GM23338 (cell line): Measurements from ENCODE around the gene VEZT. TPM values are rescaled to one million over a fixed set of nuclear protein-coding genes. Genes with fewer than 3 reads are reported as not detected.

Source experiments
- ATAC-seq: fragments of 200-7000 bp; cut with Tn5 transposase; 3 replicates; pipeline ENCODE4 v1.9.1; 2020
- DNase-seq: peaks from one replicate; pipeline ENCODE4 v3.0.0-alpha.2; 2015; ENCODE audit warnings: low spot score
- H2AFZ ChIP-seq: fragments of 200-600 bp; sonication (generic); 2 replicates; pipeline ENCODE4 v1.8.0; 2016; ENCODE audit warnings: antibody characterized with exemption, mild to moderate bottlenecking, moderate library complexity
- H3F3A ChIP-seq: fragments of 200-600 bp; sonication (generic); replicated peaks from 2 replicates; pipeline ENCODE4 v1.8.0; 2017; ENCODE audit warnings: antibody characterized with exemption, mixed run types, low read depth
- H3K27ac ChIP-seq: fragments of 200-600 bp; sonication (generic); 2 replicates; pipeline ENCODE4 v1.6.1; 2016; ENCODE audit warnings: low read depth
- H3K27me3 ChIP-seq: fragments of 200-600 bp; sonication (generic); 2 replicates; pipeline ENCODE4 v1.8.0; 2016; ENCODE audit warnings: mild to moderate bottlenecking, mixed run types, moderate library complexity; ENCODE audit not compliant: insufficient read depth
- H3K36me3 ChIP-seq: fragments of 200-600 bp; sonication (generic); 2 replicates; pipeline ENCODE4 v1.8.0; 2016; ENCODE audit warnings: mild to moderate bottlenecking; ENCODE audit not compliant: insufficient read depth
- H3K4me1 ChIP-seq: fragments of 200-600 bp; sonication (generic); 2 replicates; pipeline ENCODE4 v1.8.0; 2016; ENCODE audit warnings: mild to moderate bottlenecking, moderate library complexity; ENCODE audit not compliant: insufficient read depth
- H3K4me2 ChIP-seq: fragments of 200-600 bp; sonication (generic); 2 replicates; pipeline ENCODE4 v1.7.1; 2017; ENCODE audit warnings: mixed run types
- H3K4me3 ChIP-seq: fragments of 200-600 bp; sonication (generic); 2 replicates; pipeline ENCODE4 v1.6.1; 2016; ENCODE audit warnings: mixed run types
- H3K79me2 ChIP-seq: fragments of 200-600 bp; sonication (generic); replicated peaks from 2 replicates; pipeline ENCODE4 v1.8.0; 2017; ENCODE audit warnings: mild to moderate bottlenecking; ENCODE audit not compliant: insufficient read depth
- H3K9me2 ChIP-seq: fragments of 200-600 bp; sonication (generic); 2 replicates; pipeline ENCODE4 v1.8.0; 2017; ENCODE audit not compliant: insufficient read depth
- H4K20me1 ChIP-seq: fragments of 200-600 bp; sonication (generic); replicated peaks from 2 replicates; pipeline ENCODE4 v1.8.0; 2017; ENCODE audit warnings: mild to moderate bottlenecking; ENCODE audit not compliant: insufficient read depth
- H3K27ac Mint-ChIP-seq: 2 replicates; pipeline ENCODE4 v1.8.0; 2020; ENCODE audit warnings: inconsistent platforms, mild to moderate bottlenecking, moderate library complexity, mixed read lengths
- H3K27me3 Mint-ChIP-seq: 3 replicates; pipeline ENCODE4 v1.8.0; 2022; ENCODE audit warnings: low read depth, mild to moderate bottlenecking, moderate library complexity, mixed read lengths, inconsistent platforms; ENCODE audit not compliant: insufficient read depth, poor library complexity
- H3K36me3 Mint-ChIP-seq: 3 replicates; pipeline ENCODE4 v1.8.0; 2021; ENCODE audit warnings: low read depth, mild to moderate bottlenecking, inconsistent platforms, moderate library complexity, mixed read lengths
- H3K4me1 Mint-ChIP-seq: 3 replicates; pipeline ENCODE4 v1.8.0; 2020; ENCODE audit warnings: mild to moderate bottlenecking, inconsistent platforms, mixed read lengths
- H3K4me3 Mint-ChIP-seq: 3 replicates; pipeline ENCODE4 v1.8.0; 2021; ENCODE audit warnings: moderate library complexity, mild to moderate bottlenecking, inconsistent platforms, mixed read lengths
- H3K9me3 Mint-ChIP-seq: 3 replicates; pipeline ENCODE4 v1.8.0; 2020; ENCODE audit warnings: moderate library complexity, mild to moderate bottlenecking, inconsistent platforms, mixed read lengths
- EZH2 ChIP-seq: fragments of 200-600 bp; sonication (generic); IDR thresholded peaks from one replicate; pipeline ENCODE4 v1.8.0; 2017; ENCODE audit warnings: antibody characterized with exemption, mild to moderate bottlenecking, low read depth; ENCODE audit not compliant: unreplicated experiment
- EZH2phosphoT487 ChIP-seq: fragments of 200-600 bp; sonication (generic); IDR thresholded peaks from one replicate; pipeline ENCODE4 v1.8.1; 2018; ENCODE audit warnings: antibody characterized with exemption; ENCODE audit not compliant: unreplicated experiment
- JUNB ChIP-seq: IDR thresholded peaks from one replicate; pipeline ENCODE4 v1.6.1; 2016; ENCODE audit warnings: antibody characterized with exemption; ENCODE audit not compliant: unreplicated experiment
- NANOG ChIP-seq: IDR thresholded peaks from 2 replicates; pipeline ENCODE4 v1.6.1; 2016; ENCODE audit warnings: antibody characterized with exemption, borderline replicate concordance
- POLR2AphosphoS5 ChIP-seq: IDR thresholded peaks from 2 replicates; pipeline ENCODE4 v1.6.1; 2016; ENCODE audit warnings: antibody characterized with exemption, low read depth
- STAT1 ChIP-seq: IDR thresholded peaks from one replicate; pipeline ENCODE4 v1.6.1; 2016; ENCODE audit warnings: antibody characterized with exemption; ENCODE audit not compliant: unreplicated experiment
- polyA plus RNA-seq: library from polyadenylated mRNA; unstranded; fragments of >200 nt; fragmentation: Nextera tagmentation; extraction: Ambion mirVana; gene quantifications from 2 replicates; pipeline ENCODE4 v1.2.1, GENCODE V29; 2016
- total RNA-seq: library from RNA; depleted of rRNA; stranded (reverse); fragments of >200 nt; shearing (Covaris generic); gene quantifications from 2 replicates; pipeline ENCODE4 v1.2.3, GENCODE V29; 2014
- TF ChIP-seq, protein P1 (sequence below): IDR thresholded peaks from one replicate; pipeline ENCODE4 v1.6.1; 2018; ENCODE audit warnings: antibody characterized with exemption; ENCODE audit not compliant: unreplicated experiment
- TF ChIP-seq, protein P2 (sequence below): IDR thresholded peaks from 2 replicates; pipeline ENCODE4 v1.6.1; 2016; ENCODE audit warnings: antibody characterized with exemption
- TF ChIP-seq, protein P3 (sequence below): fragments of 250-450 bp; sonication (Bioruptor Pico); IDR thresholded peaks from 2 replicates; pipeline ENCODE4 v1.5.0; 2020; ENCODE audit warnings: mild to moderate bottlenecking, moderate library complexity

The VEZT gene
- total and polyA plus RNA-seq, 2 experiments from 2014 or later, result 34.2 to 51.5 TPM

DNA sequence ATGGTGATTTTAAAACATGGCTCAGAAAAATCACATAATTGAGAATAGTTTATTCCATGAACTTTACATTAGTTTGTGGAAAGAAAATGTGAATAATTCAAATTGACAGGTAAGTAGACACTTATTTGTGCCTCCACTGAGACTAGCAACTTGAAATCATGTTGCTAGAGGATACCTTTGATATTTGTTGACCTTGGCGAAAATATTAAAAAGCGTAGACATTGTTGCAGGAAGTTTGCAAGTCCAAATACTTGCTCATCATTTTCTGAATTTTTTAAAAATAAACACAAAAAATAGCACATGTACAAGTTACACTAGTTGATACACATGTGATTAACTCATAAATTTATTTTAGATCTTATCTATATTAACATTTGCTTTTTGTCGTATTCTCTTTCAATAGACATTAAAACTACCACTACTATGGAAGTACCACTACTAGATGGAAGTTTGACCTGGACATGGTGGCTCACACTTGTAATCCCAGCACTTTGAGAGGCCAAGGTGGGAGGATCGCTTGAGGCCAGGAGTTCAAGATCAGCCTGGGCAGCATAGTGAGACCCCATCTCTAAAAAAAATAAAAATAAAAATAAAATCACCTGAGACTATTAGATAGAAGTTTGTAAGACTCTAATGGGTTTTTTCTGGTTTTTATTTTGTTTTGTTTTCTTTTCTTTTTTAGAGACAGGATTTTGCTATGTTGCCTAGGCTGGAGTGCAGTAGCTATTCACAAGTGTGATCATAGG, 24.3 kb downstream of the VEZT start:
- Histone ChIP-seq H2AFZ (no peak overlapping the region), H4K20me1 (peaks cover 22% of the 10 kb centered on the region; the same call in 1 of the 2 replicates), H3K79me2 (peaks cover 98% of the 10 kb centered on the region), H3K4me3 (no peak overlapping the region), H3K4me2 (no peak overlapping the region), H3F3A (no peaks in the 10 kb centered on the region), H3K27me3 (no peaks in the 10 kb centered on the region), H3K9me2 (no peaks in the 10 kb centered on the region), H3K36me3 (no peaks in the 10 kb centered on the region), H3K27ac (no peak overlapping the region), H3K4me1 (no peaks in the 10 kb centered on the region)
- no peak for DNase-seq
- Mint-ChIP-seq H3K4me1 (peaks cover 4% of the 10 kb centered on the region; the same call in 1 of the 3 replicates), H3K36me3 (peaks cover 39% of the 10 kb centered on the region; the same call in 2 of the 3 replicates), H3K27me3 (no peaks in the 10 kb centered on the region), H3K4me3 (no peak overlapping the region), H3K27ac (no peak overlapping the region), H3K9me3 (no peaks in the 10 kb centered on the region)
- no peak for ATAC-seq
- TF ChIP-seq EZH2phosphoT487 (no peak), POLR2AphosphoS5 (no peak), NANOG (no peak)
- TF ChIP-seq, protein P1, sequence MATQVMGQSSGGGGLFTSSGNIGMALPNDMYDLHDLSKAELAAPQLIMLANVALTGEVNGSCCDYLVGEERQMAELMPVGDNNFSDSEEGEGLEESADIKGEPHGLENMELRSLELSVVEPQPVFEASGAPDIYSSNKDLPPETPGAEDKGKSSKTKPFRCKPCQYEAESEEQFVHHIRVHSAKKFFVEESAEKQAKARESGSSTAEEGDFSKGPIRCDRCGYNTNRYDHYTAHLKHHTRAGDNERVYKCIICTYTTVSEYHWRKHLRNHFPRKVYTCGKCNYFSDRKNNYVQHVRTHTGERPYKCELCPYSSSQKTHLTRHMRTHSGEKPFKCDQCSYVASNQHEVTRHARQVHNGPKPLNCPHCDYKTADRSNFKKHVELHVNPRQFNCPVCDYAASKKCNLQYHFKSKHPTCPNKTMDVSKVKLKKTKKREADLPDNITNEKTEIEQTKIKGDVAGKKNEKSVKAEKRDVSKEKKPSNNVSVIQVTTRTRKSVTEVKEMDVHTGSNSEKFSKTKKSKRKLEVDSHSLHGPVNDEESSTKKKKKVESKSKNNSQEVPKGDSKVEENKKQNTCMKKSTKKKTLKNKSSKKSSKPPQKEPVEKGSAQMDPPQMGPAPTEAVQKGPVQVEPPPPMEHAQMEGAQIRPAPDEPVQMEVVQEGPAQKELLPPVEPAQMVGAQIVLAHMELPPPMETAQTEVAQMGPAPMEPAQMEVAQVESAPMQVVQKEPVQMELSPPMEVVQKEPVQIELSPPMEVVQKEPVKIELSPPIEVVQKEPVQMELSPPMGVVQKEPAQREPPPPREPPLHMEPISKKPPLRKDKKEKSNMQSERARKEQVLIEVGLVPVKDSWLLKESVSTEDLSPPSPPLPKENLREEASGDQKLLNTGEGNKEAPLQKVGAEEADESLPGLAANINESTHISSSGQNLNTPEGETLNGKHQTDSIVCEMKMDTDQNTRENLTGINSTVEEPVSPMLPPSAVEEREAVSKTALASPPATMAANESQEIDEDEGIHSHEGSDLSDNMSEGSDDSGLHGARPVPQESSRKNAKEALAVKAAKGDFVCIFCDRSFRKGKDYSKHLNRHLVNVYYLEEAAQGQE, result no peak

DNA sequence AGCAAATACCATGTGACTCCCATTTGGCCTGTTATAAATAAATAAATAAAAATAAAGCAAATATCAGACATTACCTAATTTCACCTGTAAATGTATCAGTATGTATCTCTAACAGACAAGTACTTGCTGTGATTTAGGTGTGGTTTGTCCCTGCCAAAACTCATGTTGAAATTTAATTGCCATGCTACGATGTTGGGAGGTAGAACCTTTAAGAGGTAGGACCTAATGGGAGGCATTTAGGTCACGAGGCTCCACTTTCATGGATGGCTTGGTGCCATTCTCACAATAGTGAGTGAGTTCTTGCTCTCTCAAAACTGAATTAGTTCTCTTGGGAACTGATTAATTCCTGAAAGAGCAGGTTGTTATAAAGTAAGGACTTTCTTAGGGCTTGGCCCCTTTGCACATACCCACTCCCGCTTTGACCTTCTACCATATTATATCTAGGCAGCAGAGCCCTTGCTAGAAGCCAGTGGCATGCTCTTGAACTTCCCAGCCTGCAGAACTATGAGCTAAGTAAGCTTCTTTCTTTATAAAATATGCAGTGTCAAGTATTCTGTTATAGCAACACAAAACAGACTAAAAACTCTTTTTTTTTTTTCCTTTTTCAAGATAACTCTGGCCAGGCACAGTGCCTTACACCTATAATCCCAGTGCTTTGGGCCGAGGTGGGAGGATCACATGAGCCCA, 26.0 kb downstream of the VEZT start:
- Histone ChIP-seq H3K27ac (0 out of 2 replicates have a peak overlapping the region, but pooled peaks have one; percentile 23), H2AFZ (no peak overlapping the region), H4K20me1 (peaks cover 23% of the 10 kb centered on the region), H3K27me3 (no peaks in the 10 kb centered on the region), H3K9me2 (no peaks in the 10 kb centered on the region), H3K36me3 (no peaks in the 10 kb centered on the region), H3K4me2 (no peak overlapping the region), H3K79me2 (peaks cover 98% of the 10 kb centered on the region), H3K4me1 (peaks cover under 1% of the 10 kb centered on the region; the same call in 1 of the 2 replicates), H3K4me3 (no peak overlapping the region), H3F3A (no peaks in the 10 kb centered on the region)
- Mint-ChIP-seq H3K9me3 (no peaks in the 10 kb centered on the region), H3K27me3 (peaks cover 2% of the 10 kb centered on the region), H3K4me3 (no peak overlapping the region), H3K4me1 (peaks cover 4% of the 10 kb centered on the region; the same call in 2 of the 3 replicates), H3K27ac (no peak overlapping the region), H3K36me3 (peaks cover 31% of the 10 kb centered on the region; the same call in 2 of the 3 replicates)
- no peak for ATAC-seq
- DNase-seq, result no peak
- TF ChIP-seq, protein P2, sequence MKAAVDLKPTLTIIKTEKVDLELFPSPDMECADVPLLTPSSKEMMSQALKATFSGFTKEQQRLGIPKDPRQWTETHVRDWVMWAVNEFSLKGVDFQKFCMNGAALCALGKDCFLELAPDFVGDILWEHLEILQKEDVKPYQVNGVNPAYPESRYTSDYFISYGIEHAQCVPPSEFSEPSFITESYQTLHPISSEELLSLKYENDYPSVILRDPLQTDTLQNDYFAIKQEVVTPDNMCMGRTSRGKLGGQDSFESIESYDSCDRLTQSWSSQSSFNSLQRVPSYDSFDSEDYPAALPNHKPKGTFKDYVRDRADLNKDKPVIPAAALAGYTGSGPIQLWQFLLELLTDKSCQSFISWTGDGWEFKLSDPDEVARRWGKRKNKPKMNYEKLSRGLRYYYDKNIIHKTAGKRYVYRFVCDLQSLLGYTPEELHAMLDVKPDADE, result no peak
- TF ChIP-seq EZH2 (no peak), STAT1 (no peak), JUNB (no peak)
- TF ChIP-seq, protein P3, sequence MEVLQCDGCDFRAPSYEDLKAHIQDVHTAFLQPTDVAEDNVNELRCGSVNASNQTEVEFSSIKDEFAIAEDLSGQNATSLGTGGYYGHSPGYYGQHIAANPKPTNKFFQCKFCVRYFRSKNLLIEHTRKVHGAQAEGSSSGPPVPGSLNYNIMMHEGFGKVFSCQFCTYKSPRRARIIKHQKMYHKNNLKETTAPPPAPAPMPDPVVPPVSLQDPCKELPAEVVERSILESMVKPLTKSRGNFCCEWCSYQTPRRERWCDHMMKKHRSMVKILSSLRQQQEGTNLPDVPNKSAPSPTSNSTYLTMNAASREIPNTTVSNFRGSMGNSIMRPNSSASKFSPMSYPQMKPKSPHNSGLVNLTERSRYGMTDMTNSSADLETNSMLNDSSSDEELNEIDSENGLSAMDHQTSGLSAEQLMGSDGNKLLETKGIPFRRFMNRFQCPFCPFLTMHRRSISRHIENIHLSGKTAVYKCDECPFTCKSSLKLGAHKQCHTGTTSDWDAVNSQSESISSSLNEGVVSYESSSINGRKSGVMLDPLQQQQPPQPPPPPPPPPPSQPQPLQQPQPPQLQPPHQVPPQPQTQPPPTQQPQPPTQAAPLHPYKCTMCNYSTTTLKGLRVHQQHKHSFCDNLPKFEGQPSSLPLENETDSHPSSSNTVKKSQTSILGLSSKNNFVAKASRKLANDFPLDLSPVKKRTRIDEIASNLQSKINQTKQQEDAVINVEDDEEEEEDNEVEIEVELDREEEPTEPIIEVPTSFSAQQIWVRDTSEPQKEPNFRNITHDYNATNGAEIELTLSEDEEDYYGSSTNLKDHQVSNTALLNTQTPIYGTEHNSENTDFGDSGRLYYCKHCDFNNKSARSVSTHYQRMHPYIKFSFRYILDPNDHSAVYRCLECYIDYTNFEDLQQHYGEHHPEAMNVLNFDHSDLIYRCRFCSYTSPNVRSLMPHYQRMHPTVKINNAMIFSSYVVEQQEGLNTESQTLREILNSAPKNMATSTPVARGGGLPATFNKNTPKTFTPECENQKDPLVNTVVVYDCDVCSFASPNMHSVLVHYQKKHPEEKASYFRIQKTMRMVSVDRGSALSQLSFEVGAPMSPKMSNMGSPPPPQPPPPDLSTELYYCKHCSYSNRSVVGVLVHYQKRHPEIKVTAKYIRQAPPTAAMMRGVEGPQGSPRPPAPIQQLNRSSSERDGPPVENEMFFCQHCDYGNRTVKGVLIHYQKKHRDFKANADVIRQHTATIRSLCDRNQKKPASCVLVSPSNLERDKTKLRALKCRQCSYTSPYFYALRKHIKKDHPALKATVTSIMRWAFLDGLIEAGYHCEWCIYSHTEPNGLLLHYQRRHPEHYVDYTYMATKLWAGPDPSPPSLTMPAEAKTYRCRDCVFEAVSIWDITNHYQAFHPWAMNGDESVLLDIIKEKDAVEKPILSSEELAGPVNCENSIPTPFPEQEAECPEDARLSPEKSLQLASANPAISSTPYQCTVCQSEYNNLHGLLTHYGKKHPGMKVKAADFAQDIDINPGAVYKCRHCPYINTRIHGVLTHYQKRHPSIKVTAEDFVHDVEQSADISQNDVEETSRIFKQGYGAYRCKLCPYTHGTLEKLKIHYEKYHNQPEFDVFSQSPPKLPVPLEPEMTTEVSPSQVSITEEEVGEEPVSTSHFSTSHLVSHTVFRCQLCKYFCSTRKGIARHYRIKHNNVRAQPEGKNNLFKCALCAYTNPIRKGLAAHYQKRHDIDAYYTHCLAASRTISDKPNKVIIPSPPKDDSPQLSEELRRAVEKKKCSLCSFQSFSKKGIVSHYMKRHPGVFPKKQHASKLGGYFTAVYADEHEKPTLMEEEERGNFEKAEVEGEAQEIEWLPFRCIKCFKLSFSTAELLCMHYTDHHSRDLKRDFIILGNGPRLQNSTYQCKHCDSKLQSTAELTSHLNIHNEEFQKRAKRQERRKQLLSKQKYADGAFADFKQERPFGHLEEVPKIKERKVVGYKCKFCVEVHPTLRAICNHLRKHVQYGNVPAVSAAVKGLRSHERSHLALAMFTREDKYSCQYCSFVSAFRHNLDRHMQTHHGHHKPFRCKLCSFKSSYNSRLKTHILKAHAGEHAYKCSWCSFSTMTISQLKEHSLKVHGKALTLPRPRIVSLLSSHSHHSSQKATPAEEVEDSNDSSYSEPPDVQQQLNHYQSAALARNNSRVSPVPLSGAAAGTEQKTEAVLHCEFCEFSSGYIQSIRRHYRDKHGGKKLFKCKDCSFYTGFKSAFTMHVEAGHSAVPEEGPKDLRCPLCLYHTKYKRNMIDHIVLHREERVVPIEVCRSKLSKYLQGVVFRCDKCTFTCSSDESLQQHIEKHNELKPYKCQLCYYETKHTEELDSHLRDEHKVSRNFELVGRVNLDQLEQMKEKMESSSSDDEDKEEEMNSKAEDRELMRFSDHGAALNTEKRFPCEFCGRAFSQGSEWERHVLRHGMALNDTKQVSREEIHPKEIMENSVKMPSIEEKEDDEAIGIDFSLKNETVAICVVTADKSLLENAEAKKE, result no peak
